Breast epithelium (tissue), 3 donors: Measurements from ENCODE around the gene AGPAT2.

Source experiments
- CTCF ChIP-seq, 3 donors: fragments of 450-650 bp; IDR thresholded peaks; one replicate each; pipeline ENCODE4 v1.5.1; 2016 to 2017; ENCODE audit warnings: antibody characterized with exemption in 3 of 3, mild to moderate bottlenecking in 3 of 3, moderate library complexity in 3 of 3
- POLR2A ChIP-seq: fragments of 450-650 bp; IDR thresholded peaks from one replicate; pipeline ENCODE4 v1.6.1; 2016; ENCODE audit warnings: antibody characterized with exemption, mild to moderate bottlenecking, moderate library complexity
- POLR2AphosphoS5 ChIP-seq, 3 donors: sonication (generic); formaldehyde crosslinking; IDR thresholded peaks; one replicate each; pipeline ENCODE4 v1.6.1; 2017; ENCODE audit warnings: antibody characterized with exemption in 3 of 3

GRCh38 chr9:136659861-136660784, 27.1 kb downstream of the AGPAT2 start:
- TF ChIP-seq POLR2AphosphoS5 (IDR thresholded peaks at IDR 0.05), result no peak
- no peak for TF ChIP-seq POLR2A
- no peak for TF ChIP-seq CTCF (IDR thresholded peaks at IDR 0.05)
